ENCODE data around the gene TRAK1.

Gene TRAK1

DNA sequence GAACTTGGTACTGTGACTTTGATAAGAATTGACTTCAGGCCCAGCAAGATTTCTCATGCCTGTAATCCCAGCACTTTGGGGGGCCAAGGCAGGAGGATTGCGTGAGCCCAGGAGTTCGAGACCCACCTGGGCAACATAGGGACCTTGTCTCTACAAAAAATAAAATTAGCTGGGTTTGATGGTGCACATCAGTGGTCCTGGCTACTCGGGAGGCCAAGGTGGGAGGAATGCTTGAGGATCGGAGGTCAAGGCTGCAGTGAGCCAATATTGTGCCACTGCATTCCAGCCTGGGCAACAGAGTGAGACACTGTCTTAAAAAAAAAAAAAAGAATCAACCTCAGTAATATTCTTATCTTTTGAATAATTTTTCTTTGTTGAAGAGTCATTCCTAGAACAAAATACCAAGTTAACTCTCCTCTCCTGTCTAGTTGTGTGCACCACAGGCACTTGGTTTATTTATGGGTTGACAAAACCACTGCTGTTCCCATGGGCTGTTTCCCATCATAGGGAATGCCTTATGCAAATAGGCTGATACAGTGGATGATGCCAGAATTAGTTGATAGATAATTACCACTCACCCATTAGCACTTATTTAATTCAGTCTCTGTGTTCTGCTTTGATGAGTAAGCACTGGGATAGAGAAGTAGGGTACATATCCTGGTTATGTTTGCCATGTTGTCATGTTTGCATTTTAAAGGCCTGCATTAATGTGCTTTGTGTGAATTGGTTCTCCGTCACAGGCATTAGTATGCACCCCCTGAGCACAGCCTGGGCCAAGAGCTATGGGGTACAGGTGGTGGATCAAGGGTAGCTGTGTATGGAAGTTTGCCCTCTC, 32.9 kb downstream of the TRAK1 start:
- no peak for FAIRE-seq

DNA sequence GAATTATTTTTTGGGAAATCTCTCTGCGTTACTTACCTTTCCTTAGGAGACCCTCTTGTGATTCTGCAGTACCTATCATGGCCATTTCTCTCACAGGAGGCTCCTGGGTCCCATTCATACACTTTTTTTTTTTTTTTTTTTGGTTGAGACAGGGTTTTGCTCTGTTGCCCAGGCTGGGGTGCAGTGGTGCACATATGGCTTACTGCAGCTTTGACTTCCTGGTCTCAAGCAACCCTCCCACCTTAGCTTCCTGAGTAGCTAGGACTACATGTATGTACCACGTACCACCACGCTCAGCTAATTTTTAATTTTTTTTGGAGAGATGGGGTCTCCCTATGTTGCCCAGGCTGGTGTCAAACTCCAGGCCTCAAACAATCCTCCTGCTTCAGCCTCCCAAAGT, 36.1 kb downstream of the TRAK1 start:
- FAIRE-seq = no peak

DNA sequence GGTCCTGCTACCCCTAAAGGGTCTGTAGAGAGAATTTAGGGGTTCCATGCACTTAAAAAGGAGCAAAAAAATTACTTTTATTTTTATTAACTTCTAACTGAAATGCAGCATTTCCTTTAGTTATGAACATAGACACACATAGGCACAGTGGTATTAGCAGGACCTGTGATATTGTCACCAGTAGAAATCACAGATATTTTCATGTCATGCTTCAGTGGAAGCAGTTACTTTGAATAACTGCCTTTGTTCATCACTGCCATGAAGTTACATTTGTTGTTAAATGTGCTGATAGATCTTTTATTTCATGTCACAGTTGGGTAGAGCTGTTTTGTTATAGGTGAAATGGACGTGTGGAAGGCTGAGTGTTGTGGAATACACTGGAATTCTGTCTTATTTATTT, 37.4 kb downstream of the TRAK1 start:
- FAIRE-seq = no peak

DNA sequence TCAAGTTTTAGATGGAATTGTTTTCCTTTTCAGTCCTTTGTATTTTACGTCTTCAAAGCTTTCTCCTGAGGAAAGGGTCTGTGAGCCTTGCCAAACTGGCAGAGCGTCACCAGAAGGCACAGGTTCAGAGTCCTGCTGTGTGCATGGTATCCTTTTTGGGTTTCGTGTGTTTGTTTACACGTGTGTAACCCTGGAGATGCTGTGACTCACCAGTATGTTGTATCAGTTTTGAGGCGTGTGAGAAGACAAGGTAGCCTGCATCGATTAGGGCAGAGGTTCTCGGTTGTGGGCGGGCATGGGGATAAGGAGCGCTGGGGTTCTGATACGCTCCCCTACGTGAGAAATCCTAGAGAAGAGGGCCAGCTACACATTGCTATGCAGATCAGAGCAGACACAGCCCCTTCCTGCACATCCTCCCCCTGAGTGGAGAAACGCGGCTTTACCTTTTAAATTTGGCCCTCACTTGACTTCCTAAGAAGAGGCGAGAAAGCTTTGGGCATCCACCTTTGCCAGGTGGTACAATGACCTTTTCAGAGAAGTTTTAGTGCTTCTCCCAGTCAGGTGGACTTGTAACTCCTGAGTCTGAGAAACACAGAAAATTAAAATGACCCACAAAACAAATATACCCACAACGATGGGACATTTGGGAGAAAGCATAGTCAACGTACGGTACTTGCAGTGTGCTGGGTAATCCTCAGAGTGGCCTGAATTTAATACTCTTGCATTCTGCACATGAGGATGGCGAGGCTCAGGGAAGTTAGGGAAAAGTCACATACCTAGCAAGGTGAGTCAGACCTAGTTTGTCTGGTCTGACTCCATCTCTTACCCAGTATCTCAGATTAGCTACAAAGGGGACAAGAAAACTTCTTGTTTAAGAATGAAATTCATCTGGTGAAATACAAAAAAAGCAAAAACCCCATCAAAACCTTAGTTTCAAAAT, 38.1 kb downstream of the TRAK1 start:
- no peak for FAIRE-seq

DNA sequence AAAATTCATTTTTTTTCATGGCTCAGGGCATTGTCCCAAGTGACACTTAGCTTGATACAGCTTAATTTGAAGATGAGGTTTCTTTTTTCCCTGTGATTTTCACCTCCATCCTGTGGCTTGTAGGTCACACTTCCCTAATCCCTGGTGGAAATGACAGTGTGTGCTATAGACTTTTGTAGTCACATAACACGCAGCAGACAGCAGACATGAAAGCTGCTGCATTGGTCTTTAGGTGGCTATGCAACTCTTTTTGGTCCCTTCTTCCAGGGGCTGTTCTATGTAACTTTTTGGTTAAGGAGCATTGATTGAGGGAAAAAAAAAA, 38.8 kb downstream of the TRAK1 start:
- no peak for FAIRE-seq

DNA sequence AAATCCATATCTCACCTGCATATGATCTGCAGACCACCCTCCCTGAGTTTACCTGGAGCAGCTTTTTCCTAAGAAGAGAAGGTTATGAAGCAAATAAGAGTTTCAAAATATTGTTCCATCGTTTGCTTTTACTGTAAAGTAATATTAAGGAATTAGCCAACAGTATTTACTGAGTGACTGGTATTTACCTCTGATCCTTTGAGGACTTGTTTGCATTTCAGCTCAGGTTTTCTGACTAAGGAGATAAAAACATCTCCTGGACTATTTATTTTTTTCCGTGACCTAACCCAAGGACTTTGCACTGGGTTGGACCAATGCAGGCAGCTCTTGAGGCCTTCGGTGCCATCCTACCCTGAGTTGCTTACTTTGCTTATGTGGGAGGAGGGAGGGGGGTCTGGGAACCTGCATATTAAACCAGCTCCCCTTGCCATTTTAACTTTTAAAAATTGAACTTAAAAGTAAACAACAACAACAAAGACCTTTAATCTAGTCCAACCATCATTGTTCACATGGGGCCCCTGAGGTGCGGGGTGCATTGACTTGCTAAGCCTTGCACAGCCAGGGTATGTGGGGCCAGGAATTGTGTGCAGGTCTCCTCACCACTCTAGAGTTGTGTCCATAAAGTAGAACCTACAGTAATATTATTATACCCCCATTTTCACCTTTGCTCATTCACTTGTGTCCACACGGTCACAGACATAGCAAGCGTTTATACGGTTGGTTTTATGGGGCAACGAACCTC, 39.3 kb downstream of the TRAK1 start:
- no peak for FAIRE-seq

DNA sequence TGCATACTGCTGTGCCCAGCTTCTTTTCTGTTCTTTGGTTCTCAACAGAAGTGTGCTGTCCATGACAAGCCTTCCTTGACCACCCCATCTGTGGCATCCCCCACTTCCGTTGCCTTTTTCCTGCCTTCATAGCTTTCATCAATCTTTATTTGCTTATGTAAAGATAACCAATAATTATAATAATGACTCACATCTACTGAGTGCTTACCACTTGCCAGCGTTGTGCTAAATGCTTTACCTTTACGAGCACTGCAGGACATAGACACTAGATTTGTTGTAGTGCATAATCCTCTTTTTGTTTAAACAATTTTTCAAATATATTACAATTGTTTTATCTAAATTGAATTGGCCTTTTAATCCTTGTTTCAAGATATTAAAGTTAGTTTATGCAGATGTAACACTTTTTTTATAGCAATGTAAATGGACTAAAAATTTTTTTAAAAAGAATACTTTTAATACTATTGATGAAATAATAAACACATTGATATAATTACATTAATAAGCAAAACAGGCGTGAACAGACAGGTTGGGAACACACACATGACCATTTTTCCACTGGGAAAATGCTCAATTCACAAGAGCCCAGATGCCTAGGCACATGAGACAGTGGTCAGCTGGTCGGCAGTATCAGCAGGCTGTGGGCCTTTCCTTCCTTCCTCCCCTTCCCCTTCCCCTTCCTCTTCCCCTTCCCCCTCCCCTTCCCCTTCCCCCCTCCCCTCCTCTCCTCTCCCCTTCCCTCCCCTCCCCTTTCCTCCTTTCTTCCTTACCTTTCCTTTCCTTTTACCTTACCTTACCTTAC, 42.5 kb downstream of the TRAK1 start:
- no peak for FAIRE-seq

DNA sequence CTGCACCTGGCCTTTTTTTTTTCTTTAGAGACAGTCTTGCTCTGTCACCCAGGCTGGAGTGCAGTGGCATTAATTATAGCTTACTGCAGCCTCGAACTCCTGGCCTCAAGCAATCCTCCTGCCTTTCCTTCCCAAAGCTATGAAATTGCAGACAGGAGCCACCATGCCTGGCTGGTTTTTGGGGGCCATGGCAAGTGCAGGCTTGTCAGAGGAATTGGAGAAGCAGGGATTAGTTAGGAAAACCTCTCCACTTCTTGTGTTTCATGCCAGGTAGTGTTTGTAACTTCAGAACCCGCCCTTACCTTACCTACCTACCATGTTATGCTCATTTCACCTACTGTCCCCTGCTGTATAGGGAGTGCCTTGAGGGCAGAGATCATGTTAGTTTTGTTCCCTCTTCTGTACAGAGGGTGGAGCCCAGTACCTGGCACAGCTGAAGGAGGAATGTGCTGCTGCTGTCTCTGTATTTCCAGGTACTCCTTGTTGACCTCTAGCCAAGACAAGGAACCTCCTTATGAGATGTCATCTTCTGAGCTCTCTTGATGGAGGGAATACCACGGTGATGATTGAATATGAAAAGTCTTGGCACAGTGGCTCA, 43.8 kb downstream of the TRAK1 start:
- FAIRE-seq = no peak

DNA sequence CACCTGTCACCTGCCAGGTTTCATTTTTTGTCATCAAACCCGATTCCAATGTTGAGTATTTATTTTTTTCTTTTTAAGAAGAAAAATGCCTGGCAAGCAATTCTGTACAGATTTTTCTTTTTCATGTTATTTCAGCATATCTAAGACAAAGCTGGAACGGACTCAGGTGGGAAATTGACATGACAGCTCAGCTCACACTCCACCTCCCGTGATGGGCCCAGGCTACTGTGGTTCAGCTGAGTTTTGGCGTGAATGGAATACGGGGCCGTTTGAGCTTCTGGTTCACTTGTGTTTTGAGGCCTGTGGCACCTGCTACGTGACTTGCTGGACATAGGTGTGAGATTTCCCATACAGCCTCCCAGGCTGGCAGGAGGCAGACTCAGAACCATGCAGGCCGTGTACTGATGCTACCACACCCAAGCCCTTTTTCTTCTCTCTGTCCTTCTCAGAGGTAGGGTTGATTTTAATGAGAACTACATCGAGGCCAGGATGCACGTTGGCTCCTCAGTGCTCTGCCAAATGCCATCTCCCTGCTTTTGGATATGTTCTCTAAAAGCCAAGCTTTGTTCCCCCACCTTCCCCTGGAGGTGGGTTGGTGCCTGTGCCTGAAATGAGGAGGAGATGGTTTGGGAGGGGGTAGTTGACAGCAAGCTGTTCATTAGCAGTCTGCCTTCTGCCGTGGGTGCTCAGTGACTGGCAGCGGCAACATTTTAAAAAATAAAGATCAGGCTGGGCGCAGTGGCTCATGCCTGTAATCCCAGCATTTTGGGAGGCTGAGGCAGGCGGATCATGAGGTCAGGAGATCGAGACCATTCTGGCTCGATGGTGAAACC, 48.7 kb downstream of the TRAK1 start:
- no peak for FAIRE-seq

DNA sequence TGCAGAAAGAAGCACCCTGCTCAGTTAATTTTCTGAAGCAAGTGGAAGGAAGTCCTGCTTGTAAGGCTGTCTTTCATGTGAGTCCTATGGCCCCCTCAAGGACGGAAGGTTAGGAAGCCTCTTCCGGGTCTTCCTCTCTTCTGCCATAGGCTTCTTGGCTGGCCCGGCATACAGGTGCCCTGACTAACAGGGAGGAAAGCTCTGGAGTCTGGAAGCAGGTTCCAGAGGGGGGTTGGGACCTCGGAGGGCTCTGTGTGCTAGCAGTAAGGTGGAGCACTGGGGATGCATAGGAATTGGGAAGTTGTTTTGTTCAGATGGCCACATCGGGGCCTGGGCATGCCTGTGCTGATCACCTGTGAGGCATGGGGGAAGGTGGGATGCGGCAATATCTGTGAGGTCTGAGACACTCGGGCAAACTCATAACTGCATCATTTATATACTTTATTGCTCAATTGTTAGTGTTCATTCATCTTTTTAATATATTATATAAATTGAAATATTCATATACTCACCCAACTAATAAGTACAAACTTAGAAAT, 49.6 kb downstream of the TRAK1 start:
- FAIRE-seq = no peak

DNA sequence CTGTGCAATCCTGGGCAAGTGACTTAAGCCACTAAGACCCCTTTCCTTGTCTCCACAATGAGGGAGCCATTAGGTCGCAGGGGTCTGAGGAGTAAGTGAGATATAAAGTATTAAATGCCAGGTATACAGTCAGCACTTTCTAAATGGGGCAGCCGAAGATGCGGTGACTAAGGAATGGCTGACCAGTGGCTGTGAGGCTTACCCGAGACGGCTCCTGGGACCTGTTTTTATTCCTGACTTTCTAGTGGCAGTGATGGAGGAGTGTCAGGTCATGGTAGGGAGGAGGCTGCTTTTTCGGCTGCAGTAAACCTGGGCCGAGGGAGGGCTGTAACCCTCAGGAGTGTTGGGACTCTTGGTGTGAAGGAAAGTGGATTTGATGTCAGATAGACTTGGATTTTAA, 52.3 kb downstream of the TRAK1 start:
- no peak for FAIRE-seq

DNA sequence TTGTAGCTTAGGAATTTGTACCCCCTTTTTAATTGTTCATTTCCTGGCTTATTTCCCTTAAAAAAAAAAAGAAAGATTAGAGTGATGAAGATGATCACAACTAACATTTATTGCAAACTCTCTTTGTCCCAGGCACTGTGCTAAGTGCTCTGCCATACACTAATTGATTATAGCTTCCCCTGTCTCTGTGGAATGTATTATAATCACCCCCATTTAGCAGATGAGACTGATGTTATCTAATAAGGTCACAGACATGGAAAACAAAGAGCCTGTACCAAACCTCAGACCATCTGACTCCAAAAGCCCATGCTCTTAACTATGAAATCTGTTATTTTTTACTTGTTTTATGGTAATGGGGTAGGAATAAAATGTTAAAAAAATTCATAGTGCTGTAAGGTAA, 53.1 kb downstream of the TRAK1 start:
- no peak for FAIRE-seq

DNA sequence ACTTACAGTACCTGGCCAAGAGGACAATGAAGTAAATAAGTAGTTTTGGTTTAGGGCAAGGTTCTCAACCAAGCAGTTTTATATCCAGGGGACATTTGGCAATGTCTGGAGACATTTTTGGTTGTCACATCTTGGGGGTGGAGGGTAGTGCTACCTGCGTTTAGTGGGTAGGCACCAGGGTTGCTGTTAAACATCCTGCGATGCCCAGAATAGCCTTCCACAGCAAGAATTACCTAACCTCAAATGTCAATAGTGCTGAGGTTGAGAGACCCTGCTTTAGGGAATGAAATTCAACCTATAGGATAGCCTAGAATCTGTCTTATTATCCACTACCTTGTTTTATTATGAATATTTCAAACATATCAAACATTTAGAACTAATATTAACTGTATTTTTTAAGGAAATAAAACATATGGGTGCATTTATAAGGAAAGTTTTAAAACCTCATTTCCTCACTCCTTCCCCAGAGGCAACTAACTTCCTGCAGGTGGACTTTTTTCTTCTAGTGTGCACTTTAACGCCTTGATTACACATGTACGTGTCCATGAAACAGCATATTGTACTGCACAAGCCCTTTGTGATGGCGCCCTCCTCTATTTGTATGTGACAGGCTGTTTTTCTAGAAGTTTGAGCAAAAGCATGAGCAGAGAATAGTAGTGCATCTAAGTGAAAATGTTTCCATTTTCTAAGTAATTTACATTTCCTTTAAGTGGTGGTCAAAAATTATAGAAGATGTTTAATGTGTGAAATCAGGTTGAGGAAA, 57.1 kb downstream of the TRAK1 start:
- FAIRE-seq = no peak

DNA sequence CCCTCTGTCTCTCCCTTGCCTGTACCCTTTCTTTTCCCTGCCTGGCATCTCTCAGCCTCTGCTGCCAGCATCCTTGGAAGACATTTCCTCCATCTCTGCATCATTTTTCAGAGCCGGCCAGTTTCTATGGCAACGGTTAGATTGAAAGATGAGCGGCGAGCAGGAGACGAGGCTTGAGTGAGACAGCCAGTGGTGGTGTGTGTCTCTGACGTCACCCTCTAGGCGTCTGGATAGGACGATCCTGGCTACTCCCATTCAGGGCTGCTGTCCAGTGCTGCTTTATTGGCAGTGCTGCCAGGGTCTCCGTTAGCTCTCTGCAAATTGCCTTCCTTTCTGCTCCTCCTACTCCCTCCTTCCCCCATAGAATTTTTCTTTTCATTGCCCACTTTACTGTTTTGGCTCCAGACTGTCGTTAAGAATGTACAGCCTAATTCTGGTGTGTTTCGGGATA, 57.9 kb downstream of the TRAK1 start:
- no peak for FAIRE-seq

DNA sequence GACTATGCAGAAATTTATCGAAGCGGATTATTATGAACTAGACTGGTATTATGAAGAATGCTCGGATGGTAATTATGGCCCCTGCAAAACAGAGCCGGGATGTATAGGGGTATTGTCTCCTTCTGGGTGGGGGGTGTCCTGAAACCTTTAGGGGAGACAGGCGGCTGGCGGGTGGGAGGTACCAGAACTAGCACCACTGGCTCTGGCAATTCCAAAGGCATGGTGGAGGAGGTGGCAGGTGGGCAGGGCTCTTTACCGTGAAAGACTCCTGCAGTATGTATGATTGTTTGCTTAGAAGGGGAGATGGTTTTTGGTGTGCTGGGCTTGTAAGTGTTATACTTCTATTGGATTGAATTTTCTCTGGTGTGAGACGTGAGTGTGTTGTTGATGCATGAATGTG, 58.4 kb downstream of the TRAK1 start:
- FAIRE-seq = no peak

DNA sequence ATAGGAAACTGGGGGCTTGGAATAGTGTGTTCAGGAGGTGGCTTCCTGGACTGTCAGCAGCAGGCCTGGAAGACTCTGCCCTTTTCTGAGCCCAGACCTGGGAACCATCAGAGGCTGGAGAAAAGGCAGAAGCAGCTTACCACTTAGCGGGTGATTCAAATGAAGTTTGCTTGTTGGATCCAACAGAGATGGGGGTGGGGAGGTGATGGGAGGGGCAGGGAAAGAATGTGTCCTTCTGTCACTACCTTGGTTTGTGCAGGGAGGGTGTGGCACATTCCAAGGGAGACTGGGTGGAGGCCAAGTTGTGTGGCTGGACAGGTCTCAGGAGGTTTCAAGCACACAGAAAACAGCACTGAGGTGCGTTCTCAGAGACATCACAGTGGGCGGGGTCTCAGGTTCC, 58.8 kb downstream of the TRAK1 start:
- no peak for FAIRE-seq

DNA sequence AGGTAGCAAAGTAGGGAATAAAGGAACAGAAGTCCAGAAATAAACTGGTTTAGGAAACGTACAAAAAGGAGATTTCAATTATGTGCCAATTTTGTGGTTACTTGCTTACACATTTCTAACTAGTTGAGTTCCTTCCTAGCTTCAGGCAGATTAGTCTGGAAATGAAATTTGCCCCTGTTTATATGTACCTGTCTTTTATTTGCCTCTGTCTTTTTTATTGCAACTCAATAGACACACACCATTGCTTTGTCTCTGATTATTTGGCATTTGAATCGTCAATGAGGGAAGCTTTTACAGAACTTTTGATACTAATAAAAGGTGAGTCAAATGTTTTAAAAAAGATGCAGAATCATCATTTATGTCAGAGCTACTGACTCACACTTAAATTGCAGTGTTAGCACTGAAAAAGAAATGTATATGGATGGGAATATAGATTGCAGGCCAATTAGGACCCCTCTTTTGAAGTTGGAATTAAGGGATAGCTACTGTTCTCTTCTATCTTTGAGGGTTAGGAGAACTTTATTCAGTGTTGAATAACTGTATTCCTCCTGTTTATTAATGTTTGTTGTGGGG, 60.5 kb downstream of the TRAK1 start:
- FAIRE-seq = no peak

DNA sequence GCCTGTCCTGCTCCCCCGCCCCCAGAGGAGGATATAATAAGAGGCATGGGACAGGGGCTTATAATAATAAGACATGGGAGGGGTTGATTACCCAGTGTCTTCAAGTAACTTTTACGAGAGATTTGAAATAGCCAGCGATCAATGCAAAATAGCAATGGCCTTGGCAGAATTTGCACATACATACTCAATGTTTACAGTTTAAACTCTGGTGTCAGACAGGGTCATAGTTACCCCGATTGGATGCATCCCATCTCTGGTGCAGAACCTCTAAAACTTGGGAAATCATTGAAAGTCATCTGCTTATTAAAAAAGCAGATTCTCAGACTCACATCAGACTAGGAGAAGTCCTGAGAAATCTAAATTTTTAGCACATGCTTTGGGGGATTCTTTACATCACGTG, 61.0 kb downstream of the TRAK1 start:
- FAIRE-seq = no peak

DNA sequence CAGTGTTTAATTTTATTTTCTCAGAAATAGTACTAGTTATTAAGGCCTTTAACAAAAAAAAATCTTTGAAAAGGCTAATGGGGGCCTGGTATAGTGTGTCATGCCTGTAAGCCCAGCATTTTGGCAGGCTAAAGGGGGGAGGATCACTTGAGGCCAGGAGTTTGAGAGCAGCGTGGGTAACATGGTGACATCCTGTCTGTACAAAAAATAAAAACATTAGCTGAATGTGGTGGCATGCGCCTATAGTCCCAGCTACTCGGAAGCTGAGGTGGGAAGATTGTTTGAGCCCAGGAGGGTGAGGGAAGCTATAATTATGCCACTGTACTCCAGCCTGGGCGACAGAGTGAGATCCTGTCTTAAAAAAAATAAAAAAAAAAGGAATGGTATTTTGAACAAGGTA, 61.9 kb downstream of the TRAK1 start:
- FAIRE-seq = no peak
